CD4-positive, alpha-beta T cell treated with Interleukin-6 at 100 ng/mL for 8 hours (primary cell): ENCODE results near the gene NYNRIN.
A peak's percentile ranks its signal among the peaks of the same experiment; 100 is the strongest.

Experiments used
- DNase-seq: peaks from one replicate; pipeline ENCODE4 v3.0.0-alpha.2; 2020; ENCODE audit warnings: mixed read lengths, low spot score

Gene NYNRIN

DNA sequence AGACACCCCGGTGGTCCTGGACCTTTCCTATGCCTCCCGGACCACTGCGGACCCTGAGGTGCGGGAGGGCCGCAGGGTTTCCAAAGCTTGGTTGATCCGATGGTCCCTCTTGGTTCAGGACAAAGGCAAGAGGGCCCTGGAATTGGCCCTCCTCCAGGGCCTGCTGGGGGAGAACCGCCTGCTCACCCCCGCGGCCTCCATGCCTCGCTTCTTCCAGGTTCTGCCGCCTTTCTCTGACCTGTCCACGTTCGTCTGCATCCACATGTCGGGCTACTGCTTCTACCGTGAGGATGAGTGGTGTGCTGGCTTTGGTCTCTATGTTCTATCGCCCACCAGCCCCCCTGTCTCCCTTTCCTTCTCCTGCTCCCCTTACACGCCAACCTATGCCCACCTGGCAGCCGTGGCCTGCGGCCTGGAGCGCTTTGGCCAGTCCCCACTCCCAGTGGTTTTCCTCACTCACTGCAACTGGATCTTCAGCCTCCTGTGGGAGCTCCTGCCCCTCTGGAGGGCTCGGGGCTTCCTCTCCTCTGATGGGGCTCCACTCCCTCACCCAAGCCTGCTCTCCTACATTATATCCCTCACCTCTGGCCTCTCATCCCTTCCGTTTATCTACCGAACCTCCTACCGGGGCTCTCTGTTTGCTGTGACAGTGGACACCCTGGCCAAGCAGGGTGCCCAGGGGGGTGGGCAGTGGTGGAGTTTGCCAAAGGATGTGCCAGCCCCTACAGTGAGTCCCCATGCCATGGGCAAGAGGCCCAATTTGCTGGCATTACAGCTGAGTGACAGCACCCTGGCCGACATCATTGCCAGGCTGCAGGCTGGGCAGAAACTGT, 16.8 kb downstream of the NYNRIN start:
- DNase-seq = no peak

DNA sequence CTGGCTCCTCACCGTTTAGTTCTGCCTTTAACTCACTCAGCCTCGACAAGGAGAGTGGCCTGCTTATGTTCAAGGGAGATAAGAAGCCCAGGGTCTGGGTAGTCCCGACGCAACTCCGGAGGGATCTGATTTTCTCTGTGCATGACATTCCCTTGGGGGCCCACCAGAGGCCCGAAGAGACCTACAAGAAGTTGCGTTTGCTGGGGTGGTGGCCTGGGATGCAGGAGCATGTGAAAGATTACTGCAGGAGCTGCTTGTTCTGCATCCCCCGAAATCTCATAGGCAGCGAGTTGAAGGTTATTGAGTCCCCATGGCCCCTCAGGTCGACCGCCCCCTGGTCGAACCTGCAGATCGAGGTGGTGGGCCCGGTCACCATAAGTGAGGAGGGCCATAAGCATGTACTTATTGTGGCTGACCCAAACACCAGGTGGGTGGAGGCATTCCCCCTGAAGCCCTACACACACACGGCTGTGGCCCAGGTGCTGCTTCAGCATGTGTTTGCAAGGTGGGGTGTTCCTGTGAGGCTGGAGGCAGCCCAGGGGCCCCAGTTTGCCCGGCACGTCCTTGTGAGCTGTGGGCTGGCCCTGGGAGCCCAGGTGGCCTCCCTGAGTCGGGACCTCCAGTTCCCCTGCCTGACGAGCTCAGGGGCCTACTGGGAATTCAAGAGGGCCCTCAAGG, 17.6 kb downstream of the NYNRIN start:
- no peak for DNase-seq

DNA sequence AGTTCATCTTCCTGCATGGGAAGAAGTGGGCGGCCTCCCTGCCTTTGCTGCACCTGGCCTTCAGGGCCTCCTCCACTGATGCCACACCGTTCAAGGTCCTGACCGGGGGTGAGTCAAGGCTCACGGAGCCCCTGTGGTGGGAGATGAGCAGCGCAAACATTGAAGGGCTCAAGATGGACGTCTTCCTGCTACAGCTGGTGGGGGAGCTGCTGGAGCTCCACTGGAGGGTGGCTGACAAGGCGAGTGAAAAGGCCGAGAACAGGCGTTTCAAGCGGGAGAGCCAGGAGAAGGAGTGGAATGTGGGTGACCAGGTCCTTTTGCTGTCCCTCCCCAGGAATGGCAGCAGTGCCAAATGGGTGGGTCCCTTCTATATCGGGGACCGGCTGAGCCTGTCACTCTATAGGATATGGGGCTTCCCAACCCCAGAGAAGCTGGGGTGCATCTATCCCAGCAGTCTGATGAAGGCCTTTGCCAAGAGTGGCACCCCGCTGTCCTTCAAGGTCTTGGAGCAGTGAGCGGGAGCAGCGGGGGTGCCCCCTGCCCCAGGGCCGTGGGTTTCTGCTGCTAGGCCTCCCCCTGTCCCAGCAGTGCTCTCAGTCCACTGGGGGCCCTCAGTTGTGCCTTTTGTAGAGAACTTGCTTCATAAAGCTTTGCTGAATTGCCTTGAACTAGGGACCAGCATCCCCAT, 18.3 kb downstream of the NYNRIN start:
- no peak for DNase-seq

DNA sequence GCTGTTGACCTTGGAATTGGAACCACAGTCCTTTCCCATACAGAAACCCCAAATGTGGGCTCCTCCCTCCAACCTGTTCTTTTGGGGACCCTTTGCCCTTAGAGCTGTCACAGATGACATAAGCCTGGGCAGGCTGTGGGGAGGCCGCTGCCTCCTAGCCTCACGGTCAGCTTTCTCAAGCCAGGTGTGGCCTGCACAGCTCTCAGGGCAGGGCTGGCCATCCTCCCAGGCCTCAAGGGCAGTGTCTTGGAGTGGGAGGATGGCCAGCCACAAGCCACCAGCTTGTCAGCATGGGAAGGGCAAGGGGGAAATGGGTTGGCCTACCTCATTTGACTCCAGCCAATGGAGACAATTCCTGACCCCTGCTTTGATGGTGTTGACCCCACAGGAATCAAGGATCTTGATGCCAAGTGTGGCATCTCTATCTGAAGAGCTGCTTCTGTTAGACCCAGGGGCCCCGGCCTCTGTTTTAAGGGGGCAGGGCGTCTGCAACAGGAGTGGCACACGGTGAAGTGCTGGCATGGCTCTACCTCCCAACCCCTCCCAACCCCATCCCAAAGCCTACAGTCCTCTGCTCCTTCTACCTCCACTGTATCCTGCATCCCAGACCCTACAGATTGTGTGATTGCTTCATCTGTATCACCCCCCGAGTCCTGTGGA, 19.2 kb downstream of the NYNRIN start:
- DNase-seq = no peak

DNA sequence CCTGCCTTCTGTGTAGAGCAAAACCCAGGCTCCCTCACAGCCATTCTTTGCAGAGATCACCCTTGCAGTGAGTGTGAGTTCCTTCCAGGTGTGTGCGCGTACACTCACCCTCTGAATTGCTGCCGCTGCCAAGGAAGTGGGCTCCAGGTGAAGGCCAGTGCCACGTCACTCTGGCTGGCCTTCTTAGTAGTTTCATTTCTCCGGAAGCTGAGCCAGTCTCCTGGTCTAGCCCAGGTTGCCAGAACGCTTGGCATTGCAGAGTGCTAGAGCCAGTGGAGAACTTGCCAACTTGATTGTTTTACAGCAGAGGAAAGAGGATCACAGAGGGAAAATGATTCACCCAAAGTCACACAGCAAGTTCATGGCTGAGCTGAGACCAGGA, 19.7 kb downstream of the NYNRIN start:
- no peak for DNase-seq

DNA sequence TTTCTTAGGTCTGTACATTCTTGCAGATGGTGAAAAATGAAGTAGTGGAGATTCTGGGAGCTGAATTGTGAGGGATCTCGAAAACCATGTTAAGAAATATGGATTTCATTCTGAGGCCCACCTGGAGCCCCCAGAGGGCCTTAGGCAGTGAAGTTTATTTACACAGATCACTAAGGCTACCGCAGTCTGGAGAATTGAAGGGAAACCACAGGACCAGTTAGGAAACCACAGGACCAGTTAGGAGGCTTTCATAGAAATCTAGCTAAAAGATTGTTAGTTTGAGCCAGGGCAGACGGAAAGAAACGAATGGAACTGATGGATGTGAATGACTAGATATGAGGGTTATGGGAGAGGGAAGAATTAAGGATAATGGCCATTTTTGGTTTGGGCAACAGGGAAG, 23.5 kb downstream of the NYNRIN start:
- no peak for DNase-seq

DNA sequence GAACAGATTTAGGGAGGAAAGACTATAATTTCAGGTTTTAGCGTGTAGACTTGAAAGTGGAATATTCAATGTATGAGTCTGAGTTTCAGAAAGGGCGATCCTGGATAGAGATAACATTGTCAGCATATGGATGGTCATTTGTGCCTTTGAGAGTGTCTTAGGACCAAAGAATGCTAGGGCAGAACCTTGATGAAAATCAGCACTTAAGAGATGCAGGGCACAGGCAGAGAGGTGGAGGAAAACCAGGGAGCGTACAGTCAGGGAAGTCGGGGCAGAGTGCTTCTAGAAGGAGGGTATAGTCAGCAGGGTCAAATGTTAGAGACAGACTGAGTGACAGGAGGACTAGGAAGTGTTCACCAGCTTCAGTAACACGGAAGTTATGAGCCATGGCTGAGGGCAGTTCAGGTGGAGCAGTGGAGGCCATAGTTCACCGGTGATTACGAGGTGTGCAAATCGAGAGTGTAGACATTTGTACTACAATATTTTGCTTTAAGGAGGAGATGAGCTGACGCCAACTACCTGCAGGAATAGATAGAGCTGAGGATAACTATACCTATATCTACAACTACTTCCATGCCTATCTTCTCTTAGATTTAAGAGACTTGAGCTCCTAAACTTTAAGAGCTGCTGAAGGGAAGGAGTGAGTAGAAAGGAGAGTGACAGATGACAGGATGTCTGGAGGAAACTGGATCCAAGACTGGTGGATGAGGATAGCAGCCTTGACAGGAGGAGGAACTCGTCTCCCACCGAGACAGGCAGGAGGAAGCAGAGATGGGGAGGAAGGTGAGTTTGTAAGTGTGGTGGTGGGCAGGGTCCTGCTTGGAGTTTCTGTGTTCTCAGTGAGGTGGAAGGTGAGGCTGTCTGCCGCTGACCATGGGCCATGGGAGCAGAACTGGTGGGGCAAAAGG, 24.1 kb downstream of the NYNRIN start:
- DNase-seq = no peak

DNA sequence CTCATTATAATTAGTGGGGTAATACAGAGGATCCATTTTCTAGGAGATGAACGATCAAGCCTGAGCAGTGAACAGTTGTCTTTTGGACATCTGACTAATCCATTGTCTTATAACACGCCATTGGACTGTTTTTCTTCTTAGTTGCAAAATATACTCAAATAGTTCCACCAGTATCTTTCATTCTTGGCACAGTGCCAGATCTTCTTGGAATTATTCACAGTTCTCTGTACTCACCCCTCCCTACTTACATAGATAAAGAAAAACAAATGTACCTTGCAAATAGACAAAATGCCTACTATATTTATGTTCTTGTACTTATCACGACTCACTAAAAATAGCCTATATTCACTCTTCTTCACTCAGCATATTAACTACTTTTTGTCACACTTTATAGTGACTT, 26.9 kb downstream of the NYNRIN start:
- no peak for DNase-seq

DNA sequence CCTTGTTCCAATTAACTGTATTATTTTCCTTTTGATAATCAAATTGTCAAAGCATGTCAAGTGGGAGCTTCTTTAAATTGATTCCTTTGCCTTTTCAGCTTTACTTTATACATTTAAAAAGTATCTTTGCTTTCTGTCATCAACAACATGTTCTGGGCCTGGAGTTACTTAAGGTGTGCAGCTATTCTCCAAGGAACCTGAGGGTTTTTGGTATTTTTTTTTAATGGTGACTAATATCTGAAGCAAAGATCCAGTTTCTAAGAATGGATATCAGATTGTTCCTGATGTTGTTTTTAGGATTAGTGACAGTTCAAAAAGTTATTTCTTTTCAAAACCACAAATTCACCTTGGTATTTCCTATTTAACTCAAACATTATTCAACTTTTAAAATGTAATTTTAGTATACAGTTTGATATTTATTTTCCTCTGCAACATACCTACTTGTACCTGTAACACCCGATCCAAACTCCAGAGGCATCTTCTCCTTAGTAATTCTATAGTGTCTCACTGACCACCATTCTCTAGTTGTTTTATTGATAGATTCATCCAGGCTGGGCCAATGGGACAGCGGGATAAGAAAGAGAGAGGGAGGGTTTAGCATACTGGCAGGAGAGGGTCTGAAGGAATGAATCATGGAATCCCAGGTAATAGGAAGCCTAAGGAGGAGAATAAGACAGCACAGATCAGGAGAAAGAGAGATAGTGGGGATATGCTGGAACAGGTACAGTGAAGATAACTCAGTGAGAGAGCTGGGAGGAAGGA, 27.5 kb downstream of the NYNRIN start:
- DNase-seq = no peak

DNA sequence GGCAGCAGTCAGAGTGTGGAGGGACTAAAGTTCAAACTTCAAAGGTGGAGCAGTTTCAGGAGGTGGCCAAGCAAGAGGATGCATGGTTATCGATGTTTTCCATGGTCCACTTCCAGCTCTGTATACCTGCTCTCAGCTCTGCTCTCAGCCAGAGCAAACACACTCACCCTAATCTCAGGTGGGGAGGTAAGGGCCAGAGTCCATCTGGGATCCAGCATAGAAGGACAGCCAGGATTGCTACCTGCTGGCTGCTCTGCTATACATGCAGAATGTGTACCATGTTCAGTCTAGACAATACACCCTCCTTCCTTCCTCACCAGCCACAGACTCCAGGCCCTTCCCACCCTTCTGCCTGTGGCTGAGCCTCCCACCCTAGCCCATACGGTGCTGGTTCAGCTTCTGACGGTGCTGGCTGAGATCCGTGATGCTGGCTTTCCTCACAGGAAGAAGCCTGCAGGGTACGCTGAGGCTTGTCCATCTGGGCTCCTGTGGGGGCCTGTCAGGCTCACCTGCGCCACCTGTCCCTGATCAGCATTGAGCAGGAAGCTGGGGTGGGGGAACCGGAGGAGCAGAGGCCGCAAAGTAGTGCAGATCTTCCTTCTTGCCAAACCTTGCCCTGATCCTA, 28.2 kb downstream of the NYNRIN start:
- DNase-seq = peak; percentile 42

DNA sequence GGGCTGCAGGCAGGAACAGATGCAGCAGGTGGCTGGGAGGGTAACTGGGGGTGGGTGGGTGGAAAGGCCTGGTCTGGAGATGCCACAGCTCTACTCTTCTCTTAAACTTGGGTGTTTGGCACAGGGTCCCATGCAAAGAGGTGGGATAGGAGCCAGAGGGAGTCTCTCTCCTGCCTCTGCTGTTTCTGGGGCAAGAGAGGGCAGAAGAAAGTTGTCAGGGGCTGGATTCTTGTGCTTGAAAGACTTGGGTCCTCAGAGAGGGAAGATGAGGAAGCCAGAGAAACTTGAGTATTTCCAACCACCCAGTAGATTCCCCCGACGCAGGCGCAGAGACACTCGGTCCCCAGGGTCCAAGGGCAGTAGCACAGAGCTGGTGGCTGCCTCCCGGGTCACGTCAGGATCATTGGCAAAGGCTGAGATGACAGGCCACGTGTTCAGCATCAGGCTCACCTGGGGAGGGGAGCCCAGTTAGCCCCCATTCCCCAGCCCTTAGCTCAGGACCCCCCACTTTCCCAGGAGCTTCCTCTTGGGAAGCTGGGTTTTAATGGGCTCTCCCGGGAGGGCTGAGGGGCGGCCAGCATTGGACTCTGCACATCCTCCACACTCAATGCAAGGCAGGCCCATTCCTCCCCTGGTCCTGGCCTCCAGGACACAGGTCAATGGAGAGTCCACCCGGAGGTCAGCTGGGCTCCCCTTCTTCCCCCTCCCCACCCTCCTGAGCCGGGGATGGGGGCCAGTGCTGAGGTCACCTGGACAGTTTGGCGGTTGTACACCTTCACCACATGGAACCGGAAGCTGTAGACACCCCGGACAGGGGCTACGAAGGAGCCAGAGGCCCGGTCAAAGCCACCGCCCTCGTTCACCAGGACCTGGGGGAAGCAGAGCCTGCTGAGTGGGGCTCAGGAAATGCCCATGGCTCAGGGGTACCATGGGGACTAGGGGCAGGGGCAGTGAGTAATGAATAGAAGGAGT, 29.0 kb downstream of the NYNRIN start:
- DNase-seq = no peak

DNA sequence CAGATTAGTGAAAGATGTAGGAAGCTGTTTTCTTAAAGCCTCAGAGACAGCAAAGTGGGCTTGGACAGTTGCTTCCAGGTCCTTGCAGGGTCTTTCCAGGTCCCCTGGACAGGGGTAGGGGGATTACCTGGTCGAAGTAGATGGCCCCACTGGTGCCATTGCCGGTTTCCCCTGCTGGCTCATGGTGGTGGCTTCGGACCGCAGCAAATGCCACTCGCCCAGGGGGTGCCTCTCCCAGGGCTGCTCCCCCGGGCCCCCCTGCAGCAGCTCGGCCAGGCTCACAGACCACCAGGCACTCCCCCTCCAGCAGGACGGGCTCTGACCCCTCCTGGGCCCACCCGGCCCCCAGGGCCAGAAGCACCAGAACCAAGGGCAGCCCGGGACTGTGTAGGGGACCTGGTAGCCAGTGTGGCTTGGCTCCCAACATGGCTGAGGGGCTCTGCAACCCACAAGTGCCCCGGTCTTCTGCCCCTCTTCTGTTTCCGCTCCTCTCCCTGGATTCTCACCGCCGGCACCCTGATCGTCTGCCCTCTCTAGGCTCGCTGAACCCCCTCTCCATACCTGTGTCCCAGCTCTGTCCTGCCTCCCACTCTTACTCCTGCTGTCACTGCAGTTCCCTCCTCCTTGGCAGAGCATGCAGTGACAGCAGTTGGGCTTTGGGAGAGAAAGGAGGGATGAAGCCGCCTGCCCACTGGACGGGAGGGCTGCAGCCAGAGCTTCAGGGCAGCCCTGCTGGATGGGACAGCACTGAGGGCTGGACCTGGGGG, 30.0 kb downstream of the NYNRIN start:
- no peak for DNase-seq

DNA sequence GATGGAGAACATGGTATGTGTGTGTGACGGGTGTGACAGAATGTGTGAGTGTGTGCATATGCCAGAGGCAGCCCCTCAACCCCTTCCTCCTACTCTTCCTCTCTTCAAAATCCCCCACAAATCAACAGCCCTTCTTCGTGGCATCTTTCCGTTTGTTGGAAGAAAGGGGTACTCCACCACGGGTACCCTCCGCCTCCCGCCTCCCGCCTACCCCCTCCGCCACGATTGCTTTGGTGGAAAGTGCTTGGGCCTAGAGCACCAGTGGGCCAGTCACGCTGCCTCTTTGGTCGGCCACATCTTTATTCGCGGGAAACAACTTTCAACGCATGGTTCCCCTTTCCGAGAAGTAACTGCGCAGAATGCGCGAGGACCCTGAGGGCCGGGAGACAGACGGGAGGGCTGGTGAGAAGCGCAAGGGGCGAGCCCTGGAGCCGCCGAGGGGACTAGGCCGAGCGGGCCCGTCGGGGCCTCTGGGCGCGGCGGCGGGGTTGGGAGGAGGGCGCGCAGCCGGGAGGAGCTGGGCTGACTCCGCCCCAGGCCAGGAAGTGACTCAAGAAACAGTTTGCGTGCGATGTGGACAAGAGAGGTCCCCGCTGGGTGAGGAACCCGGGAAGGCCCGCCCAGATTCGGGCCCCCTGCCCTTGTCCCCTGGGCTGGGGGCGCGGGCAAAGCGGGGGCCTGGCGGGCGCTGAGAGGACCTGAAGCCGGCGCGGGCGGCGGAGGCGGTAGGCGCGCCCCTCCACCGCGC, 30.8 kb downstream of the NYNRIN start, which contains the start of the genes CBLN3 and KHNYN:
TSS of gene CBLN3 (minus strand) at position 274 of the 748 bp plus-strand sequence. CDS start 614 bp downstream, outside the sequence.
TSS of gene KHNYN (plus strand) at position 560 of the 748 bp plus-strand sequence. CDS start 777 bp downstream, outside the sequence.
- DNase-seq = peak; percentile 88

DNA sequence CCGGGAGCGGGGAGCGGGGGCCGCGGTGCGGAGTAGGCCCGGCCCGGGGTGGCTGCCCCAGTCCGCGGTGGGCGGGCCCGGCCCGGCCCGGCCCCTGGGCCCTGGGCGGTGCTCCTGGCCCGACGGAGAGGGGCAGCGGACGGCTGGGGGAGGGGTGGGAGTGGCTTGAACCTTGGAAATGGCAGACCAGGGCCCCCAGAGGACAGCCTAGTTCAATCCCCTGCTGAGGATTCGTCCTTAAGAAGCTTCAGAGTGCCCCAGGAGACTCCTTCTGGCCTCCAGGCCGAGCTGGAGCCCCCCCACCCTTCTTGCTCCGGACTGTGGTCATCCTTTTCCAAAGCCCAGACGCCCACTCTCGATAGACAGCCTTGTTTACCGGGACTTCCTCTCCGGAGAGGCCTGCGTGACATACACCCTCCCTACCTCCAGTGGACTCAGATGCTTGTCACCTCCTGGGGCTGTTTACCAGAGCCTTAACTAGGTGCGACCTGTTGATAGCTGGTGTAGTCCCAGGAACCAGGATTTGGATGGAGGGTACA, 31.4 kb downstream of the NYNRIN start:
- peak; percentile 41 for DNase-seq

DNA sequence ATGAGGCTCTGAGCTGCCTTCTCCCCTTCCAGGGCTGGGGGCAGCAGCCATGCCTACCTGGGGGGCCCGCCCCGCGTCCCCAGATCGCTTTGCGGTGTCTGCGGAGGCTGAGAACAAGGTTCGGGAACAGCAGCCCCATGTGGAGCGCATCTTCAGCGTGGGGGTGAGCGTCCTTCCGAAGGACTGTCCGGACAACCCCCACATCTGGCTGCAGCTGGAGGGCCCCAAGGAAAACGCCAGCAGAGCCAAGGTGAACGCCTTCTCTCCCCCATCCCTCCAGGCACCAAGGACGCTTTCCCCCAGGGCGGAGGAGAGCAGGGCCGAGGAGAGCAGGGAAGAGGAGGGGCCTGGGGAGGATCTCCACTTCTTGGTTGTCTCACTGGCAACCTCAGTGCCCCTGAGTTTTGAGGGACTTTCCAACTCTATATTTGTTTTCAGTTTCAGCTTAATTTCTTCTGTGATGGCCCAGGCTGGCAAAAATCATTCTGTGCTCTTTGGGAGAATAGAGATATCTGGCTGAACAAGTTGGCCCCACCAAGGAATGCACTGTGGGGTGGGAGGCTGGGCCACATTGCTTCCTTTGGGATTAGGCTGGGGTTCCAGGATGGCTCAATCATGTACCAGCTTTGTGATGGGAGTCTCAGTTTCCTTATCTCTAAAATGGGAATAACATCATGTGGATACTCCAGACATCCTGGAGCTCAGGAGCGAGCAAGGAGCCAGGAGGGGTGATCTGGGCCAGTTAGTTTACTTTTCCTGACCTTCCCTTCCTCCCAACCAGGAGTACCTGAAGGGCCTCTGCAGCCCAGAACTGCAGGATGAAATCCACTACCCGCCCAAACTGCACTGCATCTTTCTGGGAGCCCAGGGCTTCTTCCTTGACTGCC, 32.1 kb downstream of the NYNRIN start:
- peak; percentile 72 for DNase-seq
